HUDEP-2 (cell line): ENCODE measurements around the gene TFCP2L1.
"Not testable (repeated sequence)": the region's sequence is repeated elsewhere in the genome, so short reads cannot be mapped to it uniquely, and the experiment has no call there.

Experiments used
- DNase-seq, 76 experiments: peaks; one replicate each; lab custom pipeline; 2025; ENCODE audit not compliant: unreplicated experiment in 76 of 76; lab: John Stamatoyannopoulos, UW

Gene TFCP2L1

GRCh38 chr2:121231385-121232000 is 53.5 kb downstream of the TFCP2L1 start:
- no peak for DNase-seq

GRCh38 chr2:121228521-121228920 is 56.5 kb downstream of the TFCP2L1 start:
- no peak for DNase-seq

- DNase-seq: not testable (repeated sequence)
Observed at GRCh38 chr2:121227381-121228144, 57.4 kb downstream of the TFCP2L1 start.

GRCh38 chr2:121225681-121226080 is 59.3 kb downstream of the TFCP2L1 start:
- not testable (repeated sequence) for DNase-seq

- DNase-seq: no peak
Observed at GRCh38 chr2:121220995-121221394, 64.0 kb downstream of the TFCP2L1 start.

GRCh38 chr2:121219866-121220265 is 65.1 kb downstream of the TFCP2L1 start:
- DNase-seq: no peak

GRCh38 chr2:121218386-121218938 is 66.5 kb downstream of the TFCP2L1 start:
- DNase-seq: no peak

GRCh38 chr2:121217627-121218026 is 67.4 kb downstream of the TFCP2L1 start:
- DNase-seq: no peak

GRCh38 chr2:121214296-121214695 is 70.7 kb downstream of the TFCP2L1 start:
- no peak for DNase-seq

- DNase-seq: no peak
Observed at GRCh38 chr2:121213386-121213785, 71.6 kb downstream of the TFCP2L1 start.

GRCh38 chr2:121212661-121213325 is 72.2 kb downstream of the TFCP2L1 start:
- DNase-seq: no peak

GRCh38 chr2:121211689-121212151 is 73.3 kb downstream of the TFCP2L1 start:
- no peak for DNase-seq

GRCh38 chr2:121211251-121211650 is 73.8 kb downstream of the TFCP2L1 start:
- DNase-seq: no peak

- no peak for DNase-seq
Observed at GRCh38 chr2:121210691-121211090, 74.3 kb downstream of the TFCP2L1 start.

GRCh38 chr2:121209014-121209610 is 75.9 kb downstream of the TFCP2L1 start:
- DNase-seq: no peak

- no peak for DNase-seq
Observed at GRCh38 chr2:121207494-121207893, 77.5 kb downstream of the TFCP2L1 start.

- DNase-seq: no peak
Observed at GRCh38 chr2:121205321-121205942, 79.6 kb downstream of the TFCP2L1 start.

- no peak for DNase-seq
Observed at GRCh38 chr2:121203591-121204249, 81.3 kb downstream of the TFCP2L1 start.

- no peak for DNase-seq
Observed at GRCh38 chr2:121202541-121203310, 82.3 kb downstream of the TFCP2L1 start.
